Measurements from ENCODE around the gene TRMT10B. TPM values are rescaled to one million over a fixed set of nuclear protein-coding genes. Genes with fewer than 3 reads are reported as not detected.
A peak's percentile ranks its signal among the peaks of the same experiment; 100 is the strongest.

Gene TRMT10B
- total and polyA plus RNA-seq, 2 of the 13 experiments (the other 11 are each of a cell fraction or from before 2014, with no cell fraction given) = 3.1 to 3.9 TPM

DNA sequence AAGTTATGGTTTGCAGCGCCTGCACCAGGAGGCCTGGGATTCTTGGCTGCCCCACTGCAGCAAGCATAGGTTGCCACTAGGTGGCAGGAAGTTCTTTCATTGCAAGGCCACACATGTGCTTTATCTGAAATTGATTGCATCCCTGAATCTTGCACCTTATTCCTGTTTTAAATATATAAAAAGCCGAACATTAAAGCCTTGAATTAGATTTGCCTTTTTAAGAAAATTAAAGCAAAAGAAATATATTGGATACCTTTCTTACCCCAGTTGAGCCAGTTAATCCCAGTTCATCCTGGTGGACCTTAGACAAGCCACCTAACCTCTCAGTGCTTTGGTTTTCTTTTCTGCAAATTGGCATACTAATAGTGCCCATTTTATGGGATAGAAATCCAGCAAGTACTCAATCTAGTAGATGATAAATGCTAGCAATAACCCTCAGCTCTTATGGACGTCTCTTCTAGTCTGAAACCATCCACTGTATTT is 6.3 kb upstream of the TRMT10B start:
- no TSS peak for BruUV-seq (replicated peaks)
- no peaks in the 10 kb centered on the region for H3K36me3 ChIP-seq (replicated peaks in 1 of 2; ENCODE audit: control insufficient read depth in 1 of 2, insufficient read depth in 2 of 2, low read length in 2 of 2)
- DNase-seq (ENCODE audit: low spot score) = peak; percentile 53
- H3K9ac ChIP-seq (ENCODE audit: insufficient read depth, low read depth, low read length) = no peak overlapping the region
- H3K4me3 ChIP-seq (replicated peaks in 1 of 3; ENCODE audit: insufficient read depth in 1 of 3, low read depth in 2 of 3, low read length in 3 of 3) = no peak overlapping the region
- H3K79me2 ChIP-seq (ENCODE audit: insufficient read depth, low read length) = no peaks in the 10 kb centered on the region
- ATAC-seq = peak; percentile 87
- no peaks in the 10 kb centered on the region for H4K20me1 ChIP-seq (ENCODE audit: insufficient read depth, low read length)
- intact Hi-C loops (cut with micrococcal nuclease; ENCODE audit: unreplicated experiment) = loop anchor here (2.0 kb wide), 1 partner anchor 265 kb away; no protein-coding TSS in a partner anchor
- H3K4me1 ChIP-seq (ENCODE audit: insufficient read depth, low read length) = peaks cover 13% of the 10 kb centered on the region
- peak overlapping the region; percentile 52 for H3K4me2 ChIP-seq (ENCODE audit: low read depth, low read length)
- 4% methylated on average over 3 of the region's 3 CpGs for WGBS (ENCODE audit: low lambda C conversion rate)
- FAIRE-seq = peak; percentile 79
- POLR2A ChIA-PET = no interaction called here
- no peak overlapping the region for H3K27ac ChIP-seq (ENCODE audit: extremely low read length, insufficient read depth, low read length)
- in situ Hi-C loops (cut with HindIII; ENCODE audit: extremely low pct_ligation_motif_present, low pct_unique_long_range_greater_than_20kb) = loop anchor here (10.0 to 25.0 kb wide), 2 partner anchors 260 to 617 kb away; partner anchors contain the start of gene POLR1E
- H3K27me3 ChIP-seq (ENCODE audit: control insufficient read depth in 1 of 2, insufficient read depth in 2 of 2, low read length in 2 of 2) = peaks cover 5 to 27% of the 10 kb centered on the region in 2 experiments
- H3K9me3 ChIP-seq (ENCODE audit: low read length) = no peaks in the 10 kb centered on the region
- CTCF ChIA-PET (ENCODE audit: low intra/inter-chr PET ratio, low total read pairs) = interaction anchor here (1.1 kb wide), 3 partner anchors 112 to 516 kb away, joined by 3 to 5 read pairs (median 3); no protein-coding TSS in a partner anchor
- peak overlapping the region; percentile 61 for H2AFZ ChIP-seq (ENCODE audit: low read length)
- TF ChIP-seq ZNF607 (CRISPR knock-in tag; IDR thresholded peaks at IDR 0.05; ENCODE audit: borderline replicate concordance) = no peak
- no peak for TF ChIP-seq GRHL1 (CRISPR knock-in tag; conservative IDR thresholded peaks at IDR 0.05)
- TF ChIP-seq ATAD3A (CRISPR knock-in tag; IDR thresholded peaks at IDR 0.05) = no peak
- TF ChIP-seq KMT2B (CRISPR knock-in tag; IDR thresholded peaks at IDR 0.05) = no peak
- TF ChIP-seq, protein P1, sequence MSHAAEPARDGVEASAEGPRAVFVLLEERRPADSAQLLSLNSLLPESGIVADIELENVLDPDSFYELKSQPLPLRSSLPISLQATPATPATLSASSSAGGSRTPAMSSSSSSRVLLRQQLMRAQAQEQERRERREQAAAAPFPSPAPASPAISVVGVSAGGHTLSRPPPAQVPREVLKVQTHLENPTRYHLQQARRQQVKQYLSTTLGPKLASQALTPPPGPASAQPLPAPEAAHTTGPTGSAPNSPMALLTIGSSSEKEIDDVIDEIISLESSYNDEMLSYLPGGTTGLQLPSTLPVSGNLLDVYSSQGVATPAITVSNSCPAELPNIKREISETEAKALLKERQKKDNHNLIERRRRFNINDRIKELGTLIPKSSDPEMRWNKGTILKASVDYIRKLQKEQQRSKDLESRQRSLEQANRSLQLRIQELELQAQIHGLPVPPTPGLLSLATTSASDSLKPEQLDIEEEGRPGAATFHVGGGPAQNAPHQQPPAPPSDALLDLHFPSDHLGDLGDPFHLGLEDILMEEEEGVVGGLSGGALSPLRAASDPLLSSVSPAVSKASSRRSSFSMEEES (CRISPR knock-in tag; IDR thresholded peaks at IDR 0.05) = no peak
- no peak for TF ChIP-seq ZFP1 (CRISPR knock-in tag; IDR thresholded peaks at IDR 0.05)
- TF ChIP-seq, protein P2, sequence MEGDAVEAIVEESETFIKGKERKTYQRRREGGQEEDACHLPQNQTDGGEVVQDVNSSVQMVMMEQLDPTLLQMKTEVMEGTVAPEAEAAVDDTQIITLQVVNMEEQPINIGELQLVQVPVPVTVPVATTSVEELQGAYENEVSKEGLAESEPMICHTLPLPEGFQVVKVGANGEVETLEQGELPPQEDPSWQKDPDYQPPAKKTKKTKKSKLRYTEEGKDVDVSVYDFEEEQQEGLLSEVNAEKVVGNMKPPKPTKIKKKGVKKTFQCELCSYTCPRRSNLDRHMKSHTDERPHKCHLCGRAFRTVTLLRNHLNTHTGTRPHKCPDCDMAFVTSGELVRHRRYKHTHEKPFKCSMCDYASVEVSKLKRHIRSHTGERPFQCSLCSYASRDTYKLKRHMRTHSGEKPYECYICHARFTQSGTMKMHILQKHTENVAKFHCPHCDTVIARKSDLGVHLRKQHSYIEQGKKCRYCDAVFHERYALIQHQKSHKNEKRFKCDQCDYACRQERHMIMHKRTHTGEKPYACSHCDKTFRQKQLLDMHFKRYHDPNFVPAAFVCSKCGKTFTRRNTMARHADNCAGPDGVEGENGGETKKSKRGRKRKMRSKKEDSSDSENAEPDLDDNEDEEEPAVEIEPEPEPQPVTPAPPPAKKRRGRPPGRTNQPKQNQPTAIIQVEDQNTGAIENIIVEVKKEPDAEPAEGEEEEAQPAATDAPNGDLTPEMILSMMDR (CRISPR knock-in tag; IDR thresholded peaks at IDR 0.05) = peak; percentile 83
- TF ChIP-seq ZSCAN29 (CRISPR knock-in tag; conservative IDR thresholded peaks at IDR 0.05) = no peak
- no peak for TF ChIP-seq STAT5B (CRISPR knock-in tag; IDR thresholded peaks at IDR 0.05)
- no peak for TF ChIP-seq ZNF891 (CRISPR knock-in tag; IDR thresholded peaks at IDR 0.05)
- TF ChIP-seq RFX1 (IDR thresholded peaks at IDR 0.05) = no peak
- no peak for TF ChIP-seq SOX13 (IDR thresholded peaks at IDR 0.05)
- TF ChIP-seq SOX13 (CRISPR knock-in tag; conservative IDR thresholded peaks at IDR 0.05 in 1 of 2, IDR thresholded peaks at IDR 0.05 in 1 of 2) = no peak
- TF ChIP-seq SCMH1 (CRISPR knock-in tag; IDR thresholded peaks at IDR 0.05; ENCODE audit: borderline replicate concordance) = no peak
- no peak for TF ChIP-seq ZNF557 (CRISPR knock-in tag; IDR thresholded peaks at IDR 0.05)
- TF ChIP-seq CBX1 (IDR thresholded peaks at IDR 0.05; ENCODE audit: low read depth) = no peak
- TF ChIP-seq LBX2 (CRISPR knock-in tag; IDR thresholded peaks at IDR 0.05; ENCODE audit: borderline replicate concordance) = no peak
- no peak for TF ChIP-seq ZNF335 (CRISPR knock-in tag; IDR thresholded peaks at IDR 0.05)
- TF ChIP-seq U2AF2 (IDR thresholded peaks at IDR 0.05; ENCODE audit: low read depth, low read length) = no peak
- TF ChIP-seq ZNF331 (CRISPR knock-in tag; IDR thresholded peaks at IDR 0.05) = no peak
- TF ChIP-seq PHF5A (CRISPR knock-in tag; IDR thresholded peaks at IDR 0.05; ENCODE audit: low read depth, unreplicated experiment) = no peak
- no peak for TF ChIP-seq TOE1 (CRISPR knock-in tag; IDR thresholded peaks at IDR 0.05)
